SK-N-SH treated with all-trans-retinoic acid at 6 μM for 48 hours (cell line): Measurements from ENCODE around the gene NOXO1.
A peak's percentile ranks its signal among the peaks of the same experiment; 100 is the strongest.

ENCODE experiments used
- ATAC-seq: fragments of 200-7000 bp; cut with Tn5 transposase; 3 replicates; pipeline ENCODE4 v1.9.1; 2020; ENCODE audit warnings: mild to moderate bottlenecking, moderate library complexity
- ARNTL ChIP-seq: fragments of 450-650 bp; formaldehyde crosslinking; IDR thresholded peaks from 2 replicates; pipeline ENCODE4 v1.5.0; 2020; ENCODE audit warnings: low read depth, mild to moderate bottlenecking, moderate library complexity, borderline replicate concordance
- BACH2 ChIP-seq: fragments of 250-450 bp; sonication (Bioruptor Pico); IDR thresholded peaks from 2 replicates; pipeline ENCODE4 v1.9.0; 2021; ENCODE audit warnings: mild to moderate bottlenecking, borderline replicate concordance
- CREB5 ChIP-seq: fragments of 250-450 bp; sonication (Bioruptor Pico); IDR thresholded peaks from 2 replicates; pipeline ENCODE4 v1.5.1; 2020; ENCODE audit warnings: low read depth, mild to moderate bottlenecking, moderate library complexity
- CSDC2 ChIP-seq: fragments of 250-450 bp; sonication (Bioruptor Pico); IDR thresholded peaks from 2 replicates; pipeline ENCODE4 v1.5.0; 2020; ENCODE audit warnings: mild to moderate bottlenecking, moderate library complexity
- CSRNP3 ChIP-seq: fragments of 250-450 bp; sonication (Bioruptor Pico); IDR thresholded peaks from 2 replicates; pipeline ENCODE4 v1.5.1; 2021; ENCODE audit warnings: mild to moderate bottlenecking, moderate library complexity
- ESRRG ChIP-seq: fragments of 250-450 bp; sonication (Bioruptor Pico); IDR thresholded peaks from 2 replicates; pipeline ENCODE4 v1.6.1; 2021; ENCODE audit warnings: mild to moderate bottlenecking
- GLIS3 ChIP-seq: fragments of 250-450 bp; sonication (Bioruptor Pico); IDR thresholded peaks from 2 replicates; pipeline ENCODE4 v1.5.0; 2020; ENCODE audit warnings: mild to moderate bottlenecking, moderate library complexity
- ISL1 ChIP-seq: fragments of 250-450 bp; sonication (Bioruptor Pico); IDR thresholded peaks from 2 replicates; pipeline ENCODE4 v2.1.2; 2022; ENCODE audit warnings: mild to moderate bottlenecking, moderate library complexity
- OSR1 ChIP-seq: fragments of 250-450 bp; sonication (Bioruptor Pico); IDR thresholded peaks from 2 replicates; pipeline ENCODE4 v1.8.0; 2022; ENCODE audit warnings: moderate library complexity, mild to moderate bottlenecking, inconsistent platforms
- PATZ1 ChIP-seq: fragments of 250-450 bp; sonication (Bioruptor Pico); IDR thresholded peaks from 2 replicates; pipeline ENCODE4 v1.8.0; 2020; ENCODE audit warnings: mild to moderate bottlenecking, moderate library complexity, borderline replicate concordance
- POU6F1 ChIP-seq: fragments of 250-450 bp; sonication (Bioruptor Pico); IDR thresholded peaks from 2 replicates; pipeline ENCODE4 v1.8.0; 2021; ENCODE audit warnings: low read depth, mild to moderate bottlenecking, moderate library complexity, borderline replicate concordance
- PPARA ChIP-seq: fragments of 250-450 bp; sonication (Bioruptor Pico); IDR thresholded peaks from 2 replicates; pipeline ENCODE4 v1.5.0; 2020; ENCODE audit warnings: mild to moderate bottlenecking, borderline replicate concordance
- RARB ChIP-seq: fragments of 250-450 bp; sonication (Bioruptor Pico); IDR thresholded peaks from 2 replicates; pipeline ENCODE4 v1.8.0; 2021; ENCODE audit warnings: mild to moderate bottlenecking, moderate library complexity
- SNAI2 ChIP-seq: fragments of 250-450 bp; sonication (Bioruptor Pico); IDR thresholded peaks from 2 replicates; pipeline ENCODE4 v1.5.0; 2020; ENCODE audit warnings: mild to moderate bottlenecking, moderate library complexity
- TCF4 ChIP-seq: fragments of 250-450 bp; sonication (Bioruptor Pico); IDR thresholded peaks from 2 replicates; pipeline ENCODE4 v1.8.0; 2021; ENCODE audit warnings: mild to moderate bottlenecking, moderate library complexity, borderline replicate concordance
- TOX ChIP-seq: fragments of 250-450 bp; sonication (Bioruptor Pico); IDR thresholded peaks from 2 replicates; pipeline ENCODE4 v1.8.0; 2021; ENCODE audit warnings: mild to moderate bottlenecking, moderate library complexity, borderline replicate concordance
- TSHZ2 ChIP-seq: fragments of 250-450 bp; sonication (Bioruptor Pico); IDR thresholded peaks from 2 replicates; pipeline ENCODE4 v1.5.0; 2020; ENCODE audit warnings: mild to moderate bottlenecking, moderate library complexity
- ZC3H10 ChIP-seq: fragments of 250-450 bp; sonication (Bioruptor Pico); IDR thresholded peaks from 2 replicates; pipeline ENCODE4 v1.5.1; 2021; ENCODE audit warnings: mild to moderate bottlenecking, moderate library complexity
- ZFP3 ChIP-seq: fragments of 250-450 bp; sonication (Bioruptor Pico); IDR thresholded peaks from 2 replicates; pipeline ENCODE4 v1.5.0; 2020; ENCODE audit warnings: mild to moderate bottlenecking, moderate library complexity
- ZNF565 ChIP-seq: fragments of 450-650 bp; formaldehyde crosslinking; conservative IDR thresholded peaks from 2 replicates; pipeline ENCODE4 v1.5.0; 2020; ENCODE audit warnings: low read depth, mild to moderate bottlenecking, moderate library complexity
- ZNF70 ChIP-seq: fragments of 450-650 bp; formaldehyde crosslinking; IDR thresholded peaks from 2 replicates; pipeline ENCODE4 v1.5.0; 2020; ENCODE audit warnings: mild to moderate bottlenecking, moderate library complexity
- ZNF8 ChIP-seq: fragments of 450-650 bp; formaldehyde crosslinking; IDR thresholded peaks from 2 replicates; pipeline ENCODE4 v1.5.0; 2020; ENCODE audit warnings: mild to moderate bottlenecking, moderate library complexity

NOXO1 gene

GRCh38 chr16:2022723-2023091, 41.4 kb upstream of the NOXO1 start:
- no peak for TF ChIP-seq ARNTL (CRISPR knock-in tag)
- TF ChIP-seq TCF4 (CRISPR knock-in tag), result no peak
- no peak for TF ChIP-seq ZC3H10
- no peak for TF ChIP-seq RARB (CRISPR knock-in tag)
- no peak for TF ChIP-seq OSR1 (CRISPR knock-in tag)
- no peak for TF ChIP-seq ZNF565 (CRISPR knock-in tag)
- no peak for TF ChIP-seq TSHZ2 (CRISPR knock-in tag)
- no peak for TF ChIP-seq SNAI2 (CRISPR knock-in tag)
- TF ChIP-seq GLIS3 (CRISPR knock-in tag), result no peak
- TF ChIP-seq CSDC2 (CRISPR knock-in tag), result no peak
- no peak for TF ChIP-seq CREB5 (CRISPR knock-in tag)
- ATAC-seq, result peak; percentile 81

GRCh38 chr16:2019921-2020831, 38.9 kb upstream of the NOXO1 start:
- ATAC-seq, result no peak
- TF ChIP-seq ZNF565 (CRISPR knock-in tag) (no peak), SNAI2 (CRISPR knock-in tag) (no peak)
- TF ChIP-seq, all 23 proteins: peak for 0

GRCh38 chr16:2019518-2019920, 38.2 kb upstream of the NOXO1 start, which contains the start of gene NPW:
Gene NPW (plus strand): TSS chr16:2019785.
- TF ChIP-seq ISL1 (CRISPR knock-in tag) (no peak), CSDC2 (CRISPR knock-in tag) (no peak), ESRRG (CRISPR knock-in tag) (no peak), CSRNP3 (CRISPR knock-in tag) (no peak), PATZ1 (CRISPR knock-in tag) (no peak), ZC3H10 (no peak), GLIS3 (CRISPR knock-in tag) (no peak), PPARA (CRISPR knock-in tag) (no peak), ZNF70 (CRISPR knock-in tag) (no peak), ZFP3 (CRISPR knock-in tag) (no peak), OSR1 (CRISPR knock-in tag) (no peak), SNAI2 (CRISPR knock-in tag) (no peak), ZNF8 (CRISPR knock-in tag) (no peak), POU6F1 (CRISPR knock-in tag) (no peak), ARNTL (CRISPR knock-in tag) (no peak), TOX (no peak), RARB (CRISPR knock-in tag) (no peak), TSHZ2 (CRISPR knock-in tag) (no peak), BACH2 (CRISPR knock-in tag) (no peak)

More at GRCh38 chr16:2019518-2019920, 38.2 kb upstream of the NOXO1 start, which contains the start of gene NPW:
- no peak for ATAC-seq
